KMS-11 (cell line): ENCODE data around the gene CTU2.

Experiments used
- H2AFZ ChIP-seq: fragments of 200-600 bp; sonication (generic); 2 replicates; pipeline ENCODE4 v1.6.1; 2016; ENCODE audit warnings: antibody characterized with exemption, mixed run types, low read depth
- H3K27ac ChIP-seq: fragments of 200-600 bp; sonication (generic); 2 replicates; pipeline ENCODE4 v1.6.1; 2016; ENCODE audit warnings: mild to moderate bottlenecking, mixed run types
- H3K27me3 ChIP-seq: fragments of 200-600 bp; sonication (generic); 2 replicates; pipeline ENCODE4 v1.6.1; 2017; ENCODE audit warnings: mild to moderate bottlenecking, low read depth, mixed run types, moderate library complexity; ENCODE audit not compliant: insufficient read depth
- H3K36me3 ChIP-seq: fragments of 200-600 bp; sonication (generic); 2 replicates; pipeline ENCODE4 v1.6.1; 2017; ENCODE audit warnings: mild to moderate bottlenecking, mixed run types; ENCODE audit not compliant: insufficient read depth
- H3K4me1 ChIP-seq: fragments of 200-600 bp; sonication (generic); 2 replicates; pipeline ENCODE4 v1.6.1; 2016; ENCODE audit warnings: mild to moderate bottlenecking, low read depth, mixed run types; ENCODE audit not compliant: poor library complexity, severe bottlenecking
- H3K4me2 ChIP-seq: fragments of 200-600 bp; sonication (generic); 2 replicates; pipeline ENCODE4 v1.7.0; 2016; ENCODE audit warnings: mild to moderate bottlenecking, mixed run types
- H3K4me3 ChIP-seq: fragments of 200-600 bp; sonication (generic); IDR thresholded peaks from 2 replicates; pipeline ENCODE4 v1.6.1; 2017; ENCODE audit warnings: low read depth, low read length, mixed read lengths; ENCODE audit not compliant: insufficient read depth
- H3K79me2 ChIP-seq: fragments of 200-600 bp; sonication (generic); 2 replicates; pipeline ENCODE4 v1.6.1; 2016; ENCODE audit warnings: low read depth, mixed run types; ENCODE audit not compliant: insufficient read depth
- H3K9ac ChIP-seq: fragments of 200-600 bp; sonication (generic); 2 replicates; pipeline ENCODE4 v1.6.1; 2016; ENCODE audit warnings: mild to moderate bottlenecking, mixed run types
- H4K20me1 ChIP-seq: fragments of 200-600 bp; sonication (generic); 2 replicates; pipeline ENCODE4 v1.6.1; 2016; ENCODE audit warnings: mild to moderate bottlenecking, mixed run types; ENCODE audit not compliant: insufficient read depth
- TF ChIP-seq, protein P1 (sequence below): fragments of 200-600 bp; sonication (generic); conservative IDR thresholded peaks from 2 replicates; pipeline ENCODE4 v1.6.1; 2017; ENCODE audit warnings: low read depth, mild to moderate bottlenecking, antibody characterized with exemption, low read length, moderate library complexity, mixed read lengths

The CTU2 gene

DNA sequence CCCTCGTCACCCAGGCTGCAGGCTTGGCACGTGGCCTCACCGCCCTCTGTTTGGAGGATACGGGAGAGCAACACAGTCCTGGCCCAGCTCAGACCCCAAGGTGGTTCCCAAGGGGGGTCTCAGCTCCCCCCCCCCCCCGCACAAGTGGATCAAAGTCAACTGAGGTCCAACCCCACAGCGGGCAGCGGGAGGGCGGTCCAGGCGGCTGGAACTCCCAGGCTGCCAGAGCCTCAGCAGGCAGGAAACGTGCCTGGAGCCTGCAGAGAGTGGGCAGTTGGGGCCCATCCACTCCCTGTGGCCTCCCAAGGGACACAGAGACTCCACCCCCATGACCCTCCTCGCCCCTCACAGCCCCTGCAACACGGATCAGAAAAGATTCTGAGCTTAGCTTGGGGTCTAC lies 42.1 kb downstream of the CTU2 start:
- peaks cover 24% of the 10 kb centered on the region; the same call in 1 of the 2 replicates for H4K20me1 ChIP-seq
- TF ChIP-seq, protein P1, sequence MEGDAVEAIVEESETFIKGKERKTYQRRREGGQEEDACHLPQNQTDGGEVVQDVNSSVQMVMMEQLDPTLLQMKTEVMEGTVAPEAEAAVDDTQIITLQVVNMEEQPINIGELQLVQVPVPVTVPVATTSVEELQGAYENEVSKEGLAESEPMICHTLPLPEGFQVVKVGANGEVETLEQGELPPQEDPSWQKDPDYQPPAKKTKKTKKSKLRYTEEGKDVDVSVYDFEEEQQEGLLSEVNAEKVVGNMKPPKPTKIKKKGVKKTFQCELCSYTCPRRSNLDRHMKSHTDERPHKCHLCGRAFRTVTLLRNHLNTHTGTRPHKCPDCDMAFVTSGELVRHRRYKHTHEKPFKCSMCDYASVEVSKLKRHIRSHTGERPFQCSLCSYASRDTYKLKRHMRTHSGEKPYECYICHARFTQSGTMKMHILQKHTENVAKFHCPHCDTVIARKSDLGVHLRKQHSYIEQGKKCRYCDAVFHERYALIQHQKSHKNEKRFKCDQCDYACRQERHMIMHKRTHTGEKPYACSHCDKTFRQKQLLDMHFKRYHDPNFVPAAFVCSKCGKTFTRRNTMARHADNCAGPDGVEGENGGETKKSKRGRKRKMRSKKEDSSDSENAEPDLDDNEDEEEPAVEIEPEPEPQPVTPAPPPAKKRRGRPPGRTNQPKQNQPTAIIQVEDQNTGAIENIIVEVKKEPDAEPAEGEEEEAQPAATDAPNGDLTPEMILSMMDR = peak; percentile 3; the same call in 1 of the 2 replicates
- H3K4me1 ChIP-seq = no peaks in the 10 kb centered on the region
- no peak overlapping the region for H3K4me3 ChIP-seq
- no peak overlapping the region for H3K9ac ChIP-seq
- no peak overlapping the region for H2AFZ ChIP-seq
- no peaks in the 10 kb centered on the region for H3K27me3 ChIP-seq
- H3K27ac ChIP-seq = no peak overlapping the region
- no peak overlapping the region for H3K4me2 ChIP-seq
- H3K79me2 ChIP-seq = peaks cover 49% of the 10 kb centered on the region; the same call in 1 of the 2 replicates
- H3K36me3 ChIP-seq = no peaks in the 10 kb centered on the region

DNA sequence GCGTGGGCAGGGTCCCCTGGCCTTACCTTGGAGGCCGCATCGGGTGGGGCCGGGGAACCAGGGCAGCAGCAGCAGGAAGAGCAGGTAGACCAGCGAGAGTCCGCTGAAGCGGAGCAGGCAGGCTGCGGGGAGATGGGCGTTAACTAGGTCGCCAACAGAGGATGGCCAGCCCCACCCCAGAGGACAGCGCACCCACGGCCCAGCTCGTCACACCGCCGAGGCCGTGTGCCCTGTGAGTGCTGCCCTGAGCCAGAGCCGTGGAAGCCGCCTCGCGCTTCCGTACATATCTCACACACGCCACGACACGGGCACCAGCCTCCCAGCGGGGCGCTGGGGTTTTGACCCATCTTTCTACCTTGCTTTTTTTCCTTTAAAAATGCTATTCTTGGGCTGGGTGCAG lies 43.1 kb downstream of the CTU2 start:
- no peaks in the 10 kb centered on the region for H3K4me1 ChIP-seq
- H2AFZ ChIP-seq = no peak overlapping the region
- H3K4me3 ChIP-seq = no peak overlapping the region
- no peaks in the 10 kb centered on the region for H3K27me3 ChIP-seq
- H3K79me2 ChIP-seq = peaks cover 54% of the 10 kb centered on the region; the same call in 1 of the 2 replicates
- no peak overlapping the region for H3K9ac ChIP-seq
- peaks cover 21% of the 10 kb centered on the region; the same call in 1 of the 2 replicates for H4K20me1 ChIP-seq
- H3K36me3 ChIP-seq = no peaks in the 10 kb centered on the region
- TF ChIP-seq, protein P1 = no peak
- no peak overlapping the region for H3K27ac ChIP-seq
- H3K4me2 ChIP-seq = no peak overlapping the region

DNA sequence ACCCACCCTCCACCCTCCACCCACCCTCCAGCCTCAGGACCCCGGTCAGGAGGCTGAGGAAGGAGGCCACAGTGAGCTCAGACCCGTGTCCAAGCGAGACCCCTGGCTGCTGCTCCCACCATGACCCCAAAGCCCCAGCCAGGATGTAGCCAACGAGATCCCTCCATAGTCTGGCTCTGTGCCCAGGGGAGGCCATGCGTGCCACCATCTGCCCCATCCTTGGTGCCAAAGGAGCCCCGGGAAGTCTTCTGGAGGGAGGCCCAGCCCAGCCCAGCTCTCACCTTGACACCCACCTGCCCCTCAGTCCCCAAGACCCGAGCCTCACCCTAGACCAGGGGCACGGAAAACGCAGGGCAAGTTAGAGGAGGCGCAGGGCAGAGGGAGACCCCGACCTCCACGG lies 44.6 kb downstream of the CTU2 start:
- H3K4me3 ChIP-seq = no peak overlapping the region
- no peak overlapping the region for H2AFZ ChIP-seq
- H3K4me2 ChIP-seq = no peak overlapping the region
- H4K20me1 ChIP-seq = peaks cover 21% of the 10 kb centered on the region; the same call in 1 of the 2 replicates
- H3K4me1 ChIP-seq = no peaks in the 10 kb centered on the region
- no peak overlapping the region for H3K9ac ChIP-seq
- no peak overlapping the region for H3K27ac ChIP-seq
- H3K27me3 ChIP-seq = no peaks in the 10 kb centered on the region
- TF ChIP-seq, protein P1 = no peak
- H3K36me3 ChIP-seq = no peaks in the 10 kb centered on the region
- H3K79me2 ChIP-seq = peaks cover 69% of the 10 kb centered on the region

DNA sequence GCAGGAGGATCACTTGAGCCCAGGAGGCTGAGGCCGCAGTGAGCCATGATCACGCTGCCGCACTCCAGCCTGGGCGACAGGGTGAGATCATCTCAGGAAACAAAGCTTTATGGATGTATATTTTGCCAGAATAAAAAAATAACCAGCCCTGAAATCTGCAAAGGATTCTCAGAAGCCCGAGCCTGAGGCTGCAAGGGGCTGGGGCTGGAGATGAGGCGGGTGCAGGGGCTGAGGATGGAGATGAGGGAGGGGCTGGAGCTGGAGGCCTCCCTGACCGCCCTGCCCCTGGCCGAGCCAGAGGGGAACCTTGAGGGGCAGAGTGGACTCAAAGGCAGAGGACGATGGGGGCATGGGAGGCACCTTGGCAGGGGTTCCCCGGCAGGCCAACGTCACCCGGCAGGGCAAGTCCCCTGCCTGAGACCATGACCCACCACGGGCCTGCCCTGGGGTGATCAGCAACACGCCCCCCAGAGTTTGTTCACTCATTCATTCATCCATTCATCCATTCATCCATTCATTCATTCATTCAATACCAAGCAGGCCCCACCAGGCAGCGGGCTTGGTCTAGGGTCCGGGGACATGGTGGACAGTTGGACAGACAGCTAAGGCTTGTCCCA lies 46.2 kb downstream of the CTU2 start:
- peaks cover 73% of the 10 kb centered on the region for H3K79me2 ChIP-seq
- TF ChIP-seq, protein P1 = no peak
- H3K27ac ChIP-seq = no peak overlapping the region

More for the DNA sequence above, 46.2 kb downstream of the CTU2 start:
- H3K4me3 ChIP-seq = no peak overlapping the region
- H3K4me1 ChIP-seq = no peaks in the 10 kb centered on the region
- no peak overlapping the region for H3K9ac ChIP-seq
- no peaks in the 10 kb centered on the region for H3K27me3 ChIP-seq
- peaks cover 18% of the 10 kb centered on the region; the same call in 1 of the 2 replicates for H4K20me1 ChIP-seq
- H3K36me3 ChIP-seq = no peaks in the 10 kb centered on the region
- H3K4me2 ChIP-seq = no peak overlapping the region
- H2AFZ ChIP-seq = no peak overlapping the region
